Tibial artery (tissue), 4 donors: ENCODE data around the gene UCN.
"Not testable (repeated sequence)": the region's sequence is repeated elsewhere in the genome, so short reads cannot be mapped to it uniquely, and the experiment has no call there.

Source experiments
- DNase-seq, 2 donors: peaks; one replicate each; pipeline ENCODE4 v3.0.0-alpha.2; 2019
- H3K27ac ChIP-seq, 2 donors: fragments of 200-600 bp; sonication (generic) in 1 of 2; 1 replicate in 1 of 2; 2 replicates in 1 of 2; pipeline ENCODE4 v1.5.1; 2018 to 2019; ENCODE audit warnings: mild to moderate bottlenecking in 1 of 2
- H3K27me3 ChIP-seq, 2 donors: fragments of 200-600 bp; sonication (generic) in 1 of 2; one replicate each; pipeline versions ENCODE4 v1.5.1 to v1.6.0; 2016 to 2019
- H3K36me3 ChIP-seq, 3 donors: fragments of 200-600 bp; sonication (generic) in 2 of 3; one replicate each; pipeline ENCODE4 v1.5.1; 2016 to 2019; ENCODE audit warnings: mild to moderate bottlenecking in 2 of 3
- H3K4me1 ChIP-seq, 4 donors: fragments of 200-600 bp; sonication (generic) in 2 of 4; 1 replicate in 3 of 4; 2 replicates in 1 of 4; pipeline ENCODE4 v1.5.1; 2016 to 2019
- H3K4me3 ChIP-seq, 2 donors: fragments of 200-600 bp; sonication (generic) in 1 of 2; 1 replicate in 1 of 2; 2 replicates in 1 of 2; pipeline ENCODE4 v1.5.1; 2018 to 2019; ENCODE audit warnings: mild to moderate bottlenecking in 2 of 2
- H3K9me3 ChIP-seq, 3 donors: fragments of 200-600 bp; sonication (generic) in 1 of 3; one replicate each; pipeline ENCODE4 v1.5.1; 2016 to 2019
- intact Hi-C: fragments of 100-400 bp; cut with DNase I; formaldehyde crosslinking; loops from one replicate; pipeline ENCODE4 v1.15.0; 2023; ENCODE audit warnings: low total_unique reads
- TF ChIP-seq, protein P1 (sequence below), 2 experiments: fragments of 200-600 bp in 1 of 2; fragments of 450-650 bp in 1 of 2; IDR thresholded peaks; one replicate each; pipeline ENCODE4 v1.5.1; 2017 to 2019; ENCODE audit warnings: antibody characterized with exemption in 2 of 2, mild to moderate bottlenecking in 1 of 2, moderate library complexity in 1 of 2

UCN gene

DNA sequence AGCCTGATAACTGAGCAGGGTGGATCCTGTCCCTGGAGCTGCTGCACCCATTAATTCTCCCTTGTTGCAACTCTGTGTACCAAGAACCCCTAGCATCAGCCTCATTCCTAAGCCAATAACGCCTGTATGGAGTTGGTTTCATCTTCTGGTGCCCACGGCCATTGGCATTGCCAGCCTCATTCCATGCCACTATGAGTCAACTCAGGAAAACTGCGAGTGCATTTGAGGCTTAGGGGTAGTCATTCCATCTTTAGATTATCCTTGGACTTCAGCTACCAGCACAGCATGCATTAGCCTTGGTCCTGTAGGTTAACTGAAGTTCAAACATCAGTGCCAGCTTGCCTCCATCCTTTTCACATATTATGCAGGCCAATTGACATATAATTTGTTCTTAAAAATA, 27.4 kb downstream of the UCN start:
- Histone ChIP-seq H3K4me1 (peaks cover 0 to 2% (median 0%) of the 10 kb centered on the region in 4 donors), H3K4me3 (no peak overlapping the region), H3K9me3 (no peaks in the 10 kb centered on the region), H3K27me3 (peaks cover 0 to 38% of the 10 kb centered on the region in 2 donors), H3K36me3 (no peaks in the 10 kb centered on the region), H3K27ac (no peak overlapping the region)
- intact Hi-C loops: loop anchor here (2.0 to 10.0 kb wide), 2 partner anchors 182 to 326 kb away; no protein-coding TSS in a partner anchor
- DNase-seq: no peak
- TF ChIP-seq, protein P1, sequence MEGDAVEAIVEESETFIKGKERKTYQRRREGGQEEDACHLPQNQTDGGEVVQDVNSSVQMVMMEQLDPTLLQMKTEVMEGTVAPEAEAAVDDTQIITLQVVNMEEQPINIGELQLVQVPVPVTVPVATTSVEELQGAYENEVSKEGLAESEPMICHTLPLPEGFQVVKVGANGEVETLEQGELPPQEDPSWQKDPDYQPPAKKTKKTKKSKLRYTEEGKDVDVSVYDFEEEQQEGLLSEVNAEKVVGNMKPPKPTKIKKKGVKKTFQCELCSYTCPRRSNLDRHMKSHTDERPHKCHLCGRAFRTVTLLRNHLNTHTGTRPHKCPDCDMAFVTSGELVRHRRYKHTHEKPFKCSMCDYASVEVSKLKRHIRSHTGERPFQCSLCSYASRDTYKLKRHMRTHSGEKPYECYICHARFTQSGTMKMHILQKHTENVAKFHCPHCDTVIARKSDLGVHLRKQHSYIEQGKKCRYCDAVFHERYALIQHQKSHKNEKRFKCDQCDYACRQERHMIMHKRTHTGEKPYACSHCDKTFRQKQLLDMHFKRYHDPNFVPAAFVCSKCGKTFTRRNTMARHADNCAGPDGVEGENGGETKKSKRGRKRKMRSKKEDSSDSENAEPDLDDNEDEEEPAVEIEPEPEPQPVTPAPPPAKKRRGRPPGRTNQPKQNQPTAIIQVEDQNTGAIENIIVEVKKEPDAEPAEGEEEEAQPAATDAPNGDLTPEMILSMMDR (IDR thresholded peaks at IDR 0.05): no peak

DNA sequence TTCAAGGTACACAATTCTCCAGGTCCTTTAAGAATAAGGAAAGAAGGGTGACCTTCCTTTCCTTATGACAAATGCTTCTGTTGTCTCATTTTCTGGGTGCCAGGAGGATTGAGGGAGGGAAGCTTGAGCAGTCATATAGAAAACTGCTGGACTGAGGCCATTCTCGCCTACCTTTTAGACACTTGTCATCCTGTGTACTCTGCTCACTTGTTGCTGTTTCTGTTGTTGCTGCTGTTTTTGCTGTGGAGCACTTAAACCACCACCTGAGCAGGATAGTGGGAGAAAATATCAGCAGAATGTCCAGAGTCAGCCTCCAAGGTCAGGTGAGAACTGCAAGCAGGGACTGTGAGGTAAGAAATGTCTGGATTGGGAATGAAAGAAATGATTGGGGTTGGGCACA, 30.2 kb downstream of the UCN start:
- Histone ChIP-seq H3K4me1 (peaks cover 0 to 2% (median 0%) of the 10 kb centered on the region in 4 donors), H3K27me3 (peaks cover 0 to 36% of the 10 kb centered on the region in 2 donors), H3K27ac (no peak overlapping the region), H3K9me3 (no peaks in the 10 kb centered on the region), H3K4me3 (no peak overlapping the region), H3K36me3 (no peaks in the 10 kb centered on the region)
- intact Hi-C loops: no loop called here
- DNase-seq: no peak
- TF ChIP-seq, protein P1 (IDR thresholded peaks at IDR 0.05): no peak

DNA sequence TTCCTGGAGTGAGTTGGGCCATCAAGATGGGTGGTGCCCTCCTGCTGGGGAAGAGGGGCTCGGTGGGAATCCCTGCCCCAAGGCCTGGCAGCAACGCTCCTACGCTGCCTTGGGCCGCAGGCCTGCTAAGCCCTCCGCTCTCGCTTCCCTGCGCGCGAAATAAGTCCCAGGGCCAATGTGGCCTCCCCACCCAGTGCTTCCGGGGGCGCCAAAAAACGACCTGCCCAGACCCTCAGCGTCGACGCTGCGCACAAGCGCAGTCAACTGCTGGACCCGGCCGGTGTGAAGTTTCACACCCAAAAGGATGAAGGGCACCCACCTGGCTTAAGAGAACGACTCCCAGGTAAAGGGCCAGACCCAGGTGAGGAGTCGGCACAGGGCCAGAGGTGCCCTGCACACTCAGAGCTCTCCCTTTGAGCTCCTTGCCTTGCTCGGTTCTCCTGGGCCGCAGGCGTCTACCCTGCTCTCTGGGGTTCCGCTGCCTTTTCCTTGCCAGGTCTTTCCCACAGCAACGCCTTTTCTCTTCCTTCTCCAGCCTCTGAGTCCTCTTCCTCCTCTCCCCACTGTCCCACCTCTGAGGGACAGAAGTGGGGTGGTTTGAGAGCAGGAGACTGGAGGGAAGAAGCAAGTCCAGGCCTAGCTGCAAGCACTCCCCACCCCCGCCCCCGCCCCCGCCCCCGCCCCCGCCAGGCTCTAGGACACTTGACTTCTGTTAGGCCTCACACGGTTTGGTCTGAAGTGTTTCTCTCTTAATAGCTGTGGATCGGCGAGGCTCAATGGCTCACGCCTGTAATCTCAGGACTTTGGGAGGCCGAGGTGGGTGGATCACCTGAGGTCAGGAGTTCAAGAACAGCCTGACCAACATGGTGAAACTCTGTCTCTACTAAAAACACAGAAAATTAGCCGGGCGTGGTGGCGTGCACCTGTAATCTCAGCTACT, 32.8 kb downstream of the UCN start, which contains the start of gene DNAJC5G:
DNAJC5G (plus strand) TSS at position 223 of the 940 bp plus-strand sequence. CDS start 1,296 bp downstream, outside the sequence.
- TF ChIP-seq, protein P1 (IDR thresholded peaks at IDR 0.05): no peak
- Histone ChIP-seq H3K4me1 (peaks cover 0 to 2% (median 0%) of the 10 kb centered on the region in 4 donors), H3K9me3 (no peaks in the 10 kb centered on the region), H3K27me3 (peaks cover 0 to 25% of the 10 kb centered on the region in 2 donors), H3K27ac (no peak within 1 kb of the TSS), H3K4me3 (no peak within 1 kb of the TSS), H3K36me3 (no peaks in the 10 kb centered on the region)
- DNase-seq: no peak
- intact Hi-C loops: no loop called here

DNA sequence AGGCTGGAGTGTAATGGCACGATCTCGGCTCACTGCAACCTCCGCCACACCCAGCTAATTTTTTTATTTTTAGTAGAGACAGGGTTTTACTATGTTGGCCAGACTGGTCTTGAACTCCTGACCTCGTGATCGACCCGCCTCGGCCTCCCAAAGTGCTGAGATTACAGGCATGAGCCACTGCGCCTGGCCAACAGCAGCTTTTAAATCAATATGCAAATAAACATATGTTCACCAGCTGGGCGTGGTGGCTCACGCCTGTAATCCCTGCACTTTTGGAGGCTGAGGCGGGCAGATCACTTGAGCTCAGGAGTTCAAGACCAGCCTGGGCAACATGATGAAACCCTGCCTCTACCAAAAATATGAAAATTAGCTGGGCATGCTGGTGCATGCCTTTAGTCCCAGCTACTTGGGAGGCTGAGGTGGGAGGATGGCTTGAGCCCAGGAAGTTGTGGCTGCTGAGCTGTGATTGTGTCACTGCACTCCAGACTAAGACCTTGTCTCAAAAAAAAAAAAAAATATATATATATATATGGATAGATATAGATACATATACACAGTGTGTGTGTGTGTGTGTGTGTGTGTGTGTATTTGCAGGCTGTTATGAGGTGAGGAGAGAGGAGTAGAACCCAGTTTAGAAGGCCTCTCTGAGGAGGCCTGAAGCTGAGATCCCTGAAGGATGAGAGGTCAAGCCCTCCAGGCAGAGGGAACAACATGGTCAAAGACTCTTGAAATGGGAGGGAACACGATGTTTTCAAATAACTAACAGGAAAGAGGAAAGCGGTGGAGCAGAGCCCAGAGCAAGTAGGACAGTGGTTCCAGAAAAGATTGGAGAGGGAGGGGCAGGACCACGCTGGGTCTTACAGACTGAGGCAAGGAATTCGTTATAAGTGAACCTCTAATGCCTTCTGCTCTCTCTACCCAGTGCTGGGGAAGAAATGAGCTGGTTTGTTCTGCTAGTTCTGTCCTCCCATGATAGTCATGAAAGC, 35.4 kb downstream of the UCN start:
- H3K9me3 ChIP-seq, DNase-seq, H3K4me1 ChIP-seq, H3K4me3 ChIP-seq, intact Hi-C loops, H3K36me3 ChIP-seq, H3K27ac ChIP-seq: not testable (repeated sequence)
- peaks cover 0 to 21% of the 10 kb centered on the region in 2 donors for H3K27me3 ChIP-seq

DNA sequence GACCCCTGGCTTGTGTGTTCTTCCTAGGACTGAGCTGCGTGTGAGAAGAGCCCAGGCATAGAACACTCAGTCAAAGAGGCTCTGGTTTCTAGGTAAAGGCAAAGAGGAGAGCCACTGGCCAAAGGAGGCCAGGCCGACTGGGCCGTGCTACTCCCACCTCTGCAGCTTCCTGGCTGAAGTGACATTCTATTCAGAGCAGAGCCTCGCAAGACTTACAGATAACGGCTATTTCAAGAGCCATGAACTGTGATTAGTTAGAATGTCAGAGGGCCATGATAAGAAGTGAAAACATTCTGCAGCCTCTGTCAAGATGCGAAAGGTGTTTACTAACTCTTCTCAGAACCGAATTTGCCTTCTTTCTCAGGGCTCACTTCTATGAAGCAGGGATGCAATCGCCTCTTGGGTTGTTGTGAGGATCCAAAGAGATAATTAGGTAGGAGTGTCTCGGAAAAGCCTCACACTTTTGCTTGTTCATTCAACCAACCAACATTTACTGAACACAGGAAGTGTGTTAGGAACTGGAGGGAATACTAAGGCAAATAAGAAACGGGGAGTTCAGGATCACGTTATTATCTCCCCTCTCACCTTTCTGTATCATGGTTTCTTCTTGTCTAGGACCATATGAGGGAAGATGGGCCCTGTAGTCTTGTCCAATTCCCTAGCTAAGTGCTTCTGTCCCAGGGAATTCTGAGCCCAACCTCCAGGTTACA, 36.5 kb downstream of the UCN start:
- Histone ChIP-seq H3K4me3 (no peak overlapping the region), H3K27ac (no peak overlapping the region), H3K36me3 (no peaks in the 10 kb centered on the region), H3K4me1 (no peaks in the 10 kb centered on the region), H3K27me3 (peaks cover 0 to 21% of the 10 kb centered on the region in 2 donors), H3K9me3 (no peaks in the 10 kb centered on the region)
- intact Hi-C loops: no loop called here
- TF ChIP-seq, protein P1 (IDR thresholded peaks at IDR 0.05): no peak
- DNase-seq: no peak
